D721Med (cell line): Measurements from ENCODE around the gene PCOLCE2.

Source experiments
- DNase-seq: peaks from one replicate; pipeline ENCODE4 v3.0.0; 2011; ENCODE audit warnings: low spot score; ENCODE audit not compliant: insufficient read length
- FAIRE-seq: peaks from 2 replicates; lab custom pipeline; 2011; peaks lifted over from hg19 to GRCh38; lab: Jason Lieb, UNC
- TF ChIP-seq, protein P1 (sequence below): IDR thresholded peaks from 2 replicates; pipeline ENCODE4 v1.5.1; 2012; ENCODE audit warnings: mild to moderate bottlenecking, control low read depth; ENCODE audit not compliant: insufficient read depth; ENCODE audit errors: missing control alignments

Gene PCOLCE2

DNA sequence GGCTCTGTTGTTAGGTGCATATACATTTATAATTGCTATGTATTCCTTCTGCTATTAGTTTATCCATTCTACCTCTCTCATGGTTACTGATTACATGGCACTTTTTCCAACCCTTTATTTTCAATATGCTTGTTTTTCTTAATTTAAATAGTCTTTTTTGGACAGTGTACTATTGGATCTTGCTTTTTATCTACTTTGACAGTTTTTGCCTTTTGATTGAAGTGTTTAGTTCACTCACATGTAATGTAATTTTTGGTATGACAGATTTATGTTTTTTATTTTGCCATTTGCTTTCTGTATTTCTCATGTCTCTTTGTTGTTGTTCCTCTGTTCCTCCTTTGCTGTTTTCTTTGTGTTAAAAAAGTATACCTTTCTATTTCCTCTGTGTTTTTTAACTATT, 120.5 kb downstream of the PCOLCE2 start:
- DNase-seq = no peak
- TF ChIP-seq, protein P1, sequence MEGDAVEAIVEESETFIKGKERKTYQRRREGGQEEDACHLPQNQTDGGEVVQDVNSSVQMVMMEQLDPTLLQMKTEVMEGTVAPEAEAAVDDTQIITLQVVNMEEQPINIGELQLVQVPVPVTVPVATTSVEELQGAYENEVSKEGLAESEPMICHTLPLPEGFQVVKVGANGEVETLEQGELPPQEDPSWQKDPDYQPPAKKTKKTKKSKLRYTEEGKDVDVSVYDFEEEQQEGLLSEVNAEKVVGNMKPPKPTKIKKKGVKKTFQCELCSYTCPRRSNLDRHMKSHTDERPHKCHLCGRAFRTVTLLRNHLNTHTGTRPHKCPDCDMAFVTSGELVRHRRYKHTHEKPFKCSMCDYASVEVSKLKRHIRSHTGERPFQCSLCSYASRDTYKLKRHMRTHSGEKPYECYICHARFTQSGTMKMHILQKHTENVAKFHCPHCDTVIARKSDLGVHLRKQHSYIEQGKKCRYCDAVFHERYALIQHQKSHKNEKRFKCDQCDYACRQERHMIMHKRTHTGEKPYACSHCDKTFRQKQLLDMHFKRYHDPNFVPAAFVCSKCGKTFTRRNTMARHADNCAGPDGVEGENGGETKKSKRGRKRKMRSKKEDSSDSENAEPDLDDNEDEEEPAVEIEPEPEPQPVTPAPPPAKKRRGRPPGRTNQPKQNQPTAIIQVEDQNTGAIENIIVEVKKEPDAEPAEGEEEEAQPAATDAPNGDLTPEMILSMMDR = no peak
- FAIRE-seq = no peak
